Measurements from ENCODE around the gene COQ2. TPM values are rescaled to one million over a fixed set of nuclear protein-coding genes. Genes with fewer than 3 reads are reported as not detected.
"Not testable (repeated sequence)": the region's sequence is repeated elsewhere in the genome, so short reads cannot be mapped to it uniquely, and the experiment has no call there.

The COQ2 gene
- total RNA-seq, 4 donors from 2014 or later, result 5.0 to 8.9 (median 5.5) TPM

GRCh38 chr4:83305187-83305586, 20.6 kb upstream of the COQ2 start:
- Histone ChIP-seq H3K4me1 (no peaks in the 10 kb centered on the region), H3K9me3 (no peaks in the 10 kb centered on the region), H3K27ac (no peak overlapping the region), H3K4me3 (no peak overlapping the region), H3K36me3 (no peaks in the 10 kb centered on the region), H3K27me3 (no peaks in the 10 kb centered on the region)
- WGBS, 2 donors (ENCODE audit: low coverage in 1 of 2), result 81 to 91% methylated on average over 2 of the region's 2 CpGs
- ATAC-seq, result no peak
- TF ChIP-seq EP300 (IDR thresholded peaks at IDR 0.05) (no peak), POLR2AphosphoS5 (IDR thresholded peaks at IDR 0.05) (no peak), POLR2A (IDR thresholded peaks at IDR 0.05) (no peak)
- TF ChIP-seq, protein P1, sequence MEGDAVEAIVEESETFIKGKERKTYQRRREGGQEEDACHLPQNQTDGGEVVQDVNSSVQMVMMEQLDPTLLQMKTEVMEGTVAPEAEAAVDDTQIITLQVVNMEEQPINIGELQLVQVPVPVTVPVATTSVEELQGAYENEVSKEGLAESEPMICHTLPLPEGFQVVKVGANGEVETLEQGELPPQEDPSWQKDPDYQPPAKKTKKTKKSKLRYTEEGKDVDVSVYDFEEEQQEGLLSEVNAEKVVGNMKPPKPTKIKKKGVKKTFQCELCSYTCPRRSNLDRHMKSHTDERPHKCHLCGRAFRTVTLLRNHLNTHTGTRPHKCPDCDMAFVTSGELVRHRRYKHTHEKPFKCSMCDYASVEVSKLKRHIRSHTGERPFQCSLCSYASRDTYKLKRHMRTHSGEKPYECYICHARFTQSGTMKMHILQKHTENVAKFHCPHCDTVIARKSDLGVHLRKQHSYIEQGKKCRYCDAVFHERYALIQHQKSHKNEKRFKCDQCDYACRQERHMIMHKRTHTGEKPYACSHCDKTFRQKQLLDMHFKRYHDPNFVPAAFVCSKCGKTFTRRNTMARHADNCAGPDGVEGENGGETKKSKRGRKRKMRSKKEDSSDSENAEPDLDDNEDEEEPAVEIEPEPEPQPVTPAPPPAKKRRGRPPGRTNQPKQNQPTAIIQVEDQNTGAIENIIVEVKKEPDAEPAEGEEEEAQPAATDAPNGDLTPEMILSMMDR (IDR thresholded peaks at IDR 0.05), result no peak

DNA sequence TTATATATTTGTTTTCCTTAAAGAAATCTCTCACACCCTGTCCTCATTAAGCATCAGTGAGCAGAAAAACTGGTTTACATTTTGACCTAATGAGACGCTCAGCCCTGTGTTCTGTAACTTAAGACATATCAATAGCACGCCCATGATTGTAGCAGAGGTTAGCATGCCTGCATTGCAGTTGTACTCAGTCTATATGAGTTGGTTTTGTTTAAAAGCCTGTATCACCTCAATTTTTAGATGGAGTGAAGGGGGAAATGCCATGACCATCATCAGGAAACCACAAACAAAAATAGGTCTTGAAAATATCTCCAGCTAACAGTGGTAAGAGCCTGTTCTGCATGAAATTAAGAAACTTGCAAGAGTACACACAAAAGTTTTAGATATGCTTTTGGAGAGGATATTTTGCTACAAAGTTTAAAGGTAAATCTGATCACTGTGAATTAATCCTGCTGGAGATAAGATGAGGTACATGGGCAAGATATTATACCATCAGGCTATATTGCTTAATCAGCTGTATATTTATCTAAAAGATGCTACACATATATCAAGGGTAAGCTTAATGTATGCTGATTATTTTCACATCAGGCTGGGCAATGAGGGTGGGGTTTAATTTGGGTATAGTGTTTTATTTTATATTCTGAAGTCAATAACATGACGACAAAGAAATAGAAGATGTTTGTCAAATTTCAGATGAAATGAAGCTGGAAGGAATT, 13.1 kb upstream of the COQ2 start:
- Histone ChIP-seq H3K4me1 (no peaks in the 10 kb centered on the region), H3K9me3 (no peaks in the 10 kb centered on the region), H3K27ac (no peak overlapping the region), H3K27me3 (no peaks in the 10 kb centered on the region), H3K4me3 (no peak overlapping the region), H3K36me3 (no peaks in the 10 kb centered on the region)
- WGBS, 2 donors (ENCODE audit: low coverage in 1 of 2), result 59 to 62% methylated on average over 3 of the region's 3 CpGs
- ATAC-seq, result no peak
- TF ChIP-seq POLR2AphosphoS5 (IDR thresholded peaks at IDR 0.05) (no peak), POLR2A (IDR thresholded peaks at IDR 0.05) (no peak), EP300 (IDR thresholded peaks at IDR 0.05) (no peak)
- TF ChIP-seq, protein P1 (IDR thresholded peaks at IDR 0.05), result no peak

- ATAC-seq, result no peak
- Histone ChIP-seq H3K4me1 (no peaks in the 10 kb centered on the region), H3K27ac (no peak overlapping the region), H3K36me3 (no peaks in the 10 kb centered on the region), H3K9me3 (no peaks in the 10 kb centered on the region), H3K4me3 (no peak overlapping the region), H3K27me3 (no peaks in the 10 kb centered on the region)
- WGBS, 2 donors (ENCODE audit: low coverage in 1 of 2), result 76 to 79% methylated on average over 7 to 8 of the region's 8 CpGs
- no peak for TF ChIP-seq POLR2A (IDR thresholded peaks at IDR 0.05)
- TF ChIP-seq, protein P1 (IDR thresholded peaks at IDR 0.05), result no peak
- no peak for TF ChIP-seq EP300 (IDR thresholded peaks at IDR 0.05)
- no peak for TF ChIP-seq POLR2AphosphoS5 (IDR thresholded peaks at IDR 0.05)
These were observed 8.9 kb upstream of the COQ2 start for GRCh38 chr4:83293305-83294046.

GRCh38 chr4:83290059-83290774, 5.6 kb upstream of the COQ2 start:
- ATAC-seq, H3K4me1 ChIP-seq, H3K36me3 ChIP-seq, H3K4me3 ChIP-seq, H3K27me3 ChIP-seq, H3K9me3 ChIP-seq, H3K27ac ChIP-seq: not testable (repeated sequence)
- WGBS, 2 donors (ENCODE audit: low coverage in 1 of 2), result 64 to 83% methylated on average over 3 of the region's 3 CpGs

- H3K4me1 ChIP-seq, result peaks cover 0 to 19% (median 6%) of the 10 kb centered on the region in 3 donors
- ATAC-seq, H3K36me3 ChIP-seq, H3K9me3 ChIP-seq, H3K27ac ChIP-seq, H3K27me3 ChIP-seq, H3K4me3 ChIP-seq: not testable (repeated sequence)
- WGBS, 2 donors (ENCODE audit: low coverage in 1 of 2), result 44 to 50% methylated on average over 1 of the region's 1 CpG
These were observed 3.8 kb upstream of the COQ2 start for GRCh38 chr4:83288381-83288780.

Data from gastroesophageal sphincter (tissue), 4 donors.